ENCODE measurements around the gene CENPW. TPM values are rescaled to one million over a fixed set of nuclear protein-coding genes. Genes with fewer than 3 reads are reported as not detected.

Gene CENPW
- total and polyA plus RNA-seq, 7 experiments from 2014 or later, result 1.2 to 37.1 (median 3.9) TPM

GRCh38 chr6:126341126-126341525 is 1.2 kb downstream of the CENPW start:
- Histone ChIP-seq H3K9me3 (ENCODE audit: control insufficient read depth in 2 of 3, low read length in 3 of 3) (no peaks in the 10 kb centered on the region), H3K4me3 (ENCODE audit: low read length) (no peak overlapping the region), H3K36me3 (ENCODE audit: control insufficient read depth in 2 of 3, insufficient read depth in 3 of 3, low read length in 3 of 3) (no peaks in the 10 kb centered on the region), H3K27me3 (ENCODE audit: control insufficient read depth in 2 of 2, insufficient read depth in 2 of 2, low read length in 2 of 2) (no peaks in the 10 kb centered on the region), H3K4me1 (ENCODE audit: control insufficient read depth in 2 of 2, insufficient read depth in 2 of 2, low read length in 2 of 2) (peaks cover 6 to 12% of the 10 kb centered on the region in 2 donors), H3K27ac (ENCODE audit: low read depth, low read length) (no peak overlapping the region)
- H3K27me3 Mint-ChIP-seq, result no peaks in the 10 kb centered on the region
- peak overlapping the region in 2 of 10 donors; percentile 6 to 11 for H3K4me3 Mint-ChIP-seq
- H3K9me3 Mint-ChIP-seq, result peaks cover 0 to 1% (median 0%) of the 10 kb centered on the region in 11 donors
- peak overlapping the region in 1 of 9 donors; percentile 14 for H3K27ac Mint-ChIP-seq
- POLR2A ChIA-PET, result no interaction called here
- intact Hi-C loops (cut with micrococcal nuclease), result loop anchor here (2.0 to 10.0 kb wide), 7 partner anchors 39 to 1036 kb away; partner anchors contain the start of genes HDDC2 (in 2 of the 2), NCOA7 (in 2 of the 2) and TRMT11 (in 1 of the 2)
- DNase-seq, result no peak
- CTCF ChIA-PET, result no interaction called here
- ATAC-seq, result no peak
- no peaks in the 10 kb centered on the region for H3K36me3 Mint-ChIP-seq
- peaks cover 5 to 21% (median 12%) of the 10 kb centered on the region in 7 donors for H3K4me1 Mint-ChIP-seq

DNA sequence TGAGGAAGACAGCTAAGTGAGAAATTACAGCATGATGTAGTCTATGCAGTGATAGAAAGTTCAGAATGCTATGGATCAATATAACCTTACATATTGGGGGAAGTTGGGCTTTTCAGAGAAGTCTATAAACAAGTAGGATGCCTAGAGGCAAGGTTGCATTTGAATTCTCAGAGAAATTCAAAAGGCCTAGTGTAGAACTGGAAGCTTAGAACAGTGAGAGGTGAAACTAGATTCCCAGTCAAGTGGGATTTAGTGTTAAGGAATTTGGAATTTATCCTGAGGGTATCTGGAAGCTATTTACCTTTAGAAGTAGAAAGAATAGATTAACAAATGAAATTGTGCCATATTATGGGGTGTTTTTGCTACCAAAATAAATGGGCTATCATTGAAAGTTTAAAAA is 4.3 kb downstream of the CENPW start:
- no peaks in the 10 kb centered on the region for H3K27me3 ChIP-seq (ENCODE audit: control insufficient read depth in 2 of 2, insufficient read depth in 2 of 2, low read length in 2 of 2)
- Mint-ChIP-seq H3K27me3 (no peaks in the 10 kb centered on the region), H3K4me3 (no peak overlapping the region), H3K27ac (no peak overlapping the region), H3K4me1 (peaks cover 5 to 21% (median 12%) of the 10 kb centered on the region in 7 donors), H3K36me3 (no peaks in the 10 kb centered on the region), H3K9me3 (peaks cover 0 to 1% (median 0%) of the 10 kb centered on the region in 11 donors)
- no peak overlapping the region for H3K4me3 ChIP-seq (ENCODE audit: low read length)
- intact Hi-C loops (cut with micrococcal nuclease), result loop anchor here (5.0 to 10.0 kb wide), 3 partner anchors 42 to 1039 kb away; partner anchors contain the start of gene HDDC2 (in 2 of the 2)
- ChIA-PET CTCF (no interaction called here), POLR2A (no interaction called here)
- H3K36me3 ChIP-seq (ENCODE audit: control insufficient read depth in 2 of 3, insufficient read depth in 3 of 3, low read length in 3 of 3), result no peaks in the 10 kb centered on the region
- no peaks in the 10 kb centered on the region for H3K9me3 ChIP-seq (ENCODE audit: control insufficient read depth in 2 of 3, low read length in 3 of 3)
- no peak overlapping the region for H3K27ac ChIP-seq (ENCODE audit: low read depth, low read length)
- H3K4me1 ChIP-seq (ENCODE audit: control insufficient read depth in 2 of 2, insufficient read depth in 2 of 2, low read length in 2 of 2), result peaks cover 6 to 12% of the 10 kb centered on the region in 2 donors
- DNase-seq, result no peak
- no peak for ATAC-seq

DNA sequence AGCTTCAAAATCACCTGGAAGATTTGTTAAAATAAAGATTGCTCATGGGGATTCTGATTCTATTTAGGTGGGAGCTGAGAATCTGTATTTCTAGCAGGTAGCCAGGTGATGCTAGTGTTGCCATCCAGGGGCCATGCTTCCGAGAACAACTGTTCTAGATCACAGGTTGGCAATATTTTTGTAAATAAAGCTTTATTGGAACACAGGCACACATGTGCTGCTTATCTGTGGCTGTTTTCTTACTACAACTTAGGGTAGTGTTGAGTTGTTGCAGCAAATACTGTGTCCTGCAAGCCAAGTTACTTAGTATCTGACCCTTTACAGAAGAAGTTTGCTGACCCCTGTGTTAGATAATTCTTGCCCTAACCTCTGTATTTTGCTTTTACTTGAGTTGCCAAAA is 12.0 kb downstream of the CENPW start:
- CTCF ChIA-PET, result no interaction called here
- H3K9me3 Mint-ChIP-seq, result peaks cover 0 to 9% (median 2%) of the 10 kb centered on the region in 11 donors
- H3K27me3 ChIP-seq (ENCODE audit: control insufficient read depth in 2 of 2, insufficient read depth in 2 of 2, low read length in 2 of 2), result no peaks in the 10 kb centered on the region
- H3K36me3 ChIP-seq (ENCODE audit: control insufficient read depth in 2 of 3, insufficient read depth in 3 of 3, low read length in 3 of 3), result no peaks in the 10 kb centered on the region
- intact Hi-C loops (cut with micrococcal nuclease), result no loop called here
- no peaks in the 10 kb centered on the region for H3K4me1 ChIP-seq (ENCODE audit: control insufficient read depth in 2 of 2, insufficient read depth in 2 of 2, low read length in 2 of 2)
- ATAC-seq, result no peak
- POLR2A ChIA-PET, result no interaction called here
- H3K27me3 Mint-ChIP-seq, result no peaks in the 10 kb centered on the region
- no peak overlapping the region for H3K4me3 ChIP-seq (ENCODE audit: low read length)
- H3K27ac ChIP-seq (ENCODE audit: low read depth, low read length), result no peak overlapping the region
- H3K4me1 Mint-ChIP-seq, result peaks cover 0 to 2% (median 0%) of the 10 kb centered on the region in 7 donors
- H3K4me3 Mint-ChIP-seq, result no peak overlapping the region
- no peaks in the 10 kb centered on the region for H3K9me3 ChIP-seq (ENCODE audit: control insufficient read depth in 2 of 3, low read length in 3 of 3)
- H3K36me3 Mint-ChIP-seq, result peaks cover 0 to 4% (median 0%) of the 10 kb centered on the region in 5 donors
- no peak for DNase-seq
- no peak overlapping the region for H3K27ac Mint-ChIP-seq

- Histone ChIP-seq H3K36me3 (ENCODE audit: control insufficient read depth in 2 of 3, insufficient read depth in 3 of 3, low read length in 3 of 3) (no peaks in the 10 kb centered on the region), H3K4me3 (ENCODE audit: low read length) (no peak overlapping the region), H3K27ac (ENCODE audit: low read depth, low read length) (no peak overlapping the region), H3K9me3 (ENCODE audit: control insufficient read depth in 2 of 3, low read length in 3 of 3) (no peaks in the 10 kb centered on the region), H3K4me1 (ENCODE audit: control insufficient read depth in 2 of 2, insufficient read depth in 2 of 2, low read length in 2 of 2) (no peaks in the 10 kb centered on the region), H3K27me3 (ENCODE audit: control insufficient read depth in 2 of 2, insufficient read depth in 2 of 2, low read length in 2 of 2) (no peaks in the 10 kb centered on the region)
- Mint-ChIP-seq H3K4me1 (peaks cover 0 to 2% (median 0%) of the 10 kb centered on the region in 7 donors), H3K36me3 (peaks cover 0 to 4% (median 0%) of the 10 kb centered on the region in 5 donors), H3K27me3 (no peaks in the 10 kb centered on the region), H3K27ac (no peak overlapping the region), H3K4me3 (no peak overlapping the region), H3K9me3 (peaks cover 0 to 15% (median 6%) of the 10 kb centered on the region in 11 donors)
- POLR2A ChIA-PET, result no interaction called here
- DNase-seq (no peak), ATAC-seq (no peak)
- intact Hi-C loops (cut with micrococcal nuclease), result no loop called here
- CTCF ChIA-PET, result no interaction called here
Observed at GRCh38 chr6:126352514-126352913, 12.6 kb downstream of the CENPW start.

- peaks cover 2 to 55% (median 26%) of the 10 kb centered on the region in 11 donors for H3K9me3 Mint-ChIP-seq
- no peaks in the 10 kb centered on the region for H3K36me3 ChIP-seq (ENCODE audit: control insufficient read depth in 2 of 3, insufficient read depth in 3 of 3, low read length in 3 of 3)
- peaks cover 5 to 28% (median 17%) of the 10 kb centered on the region in 5 donors for H3K36me3 Mint-ChIP-seq
- H3K9me3 ChIP-seq (ENCODE audit: control insufficient read depth in 2 of 3, low read length in 3 of 3), result no peaks in the 10 kb centered on the region
- no peak overlapping the region for H3K4me3 ChIP-seq (ENCODE audit: low read length)
- H3K4me3 Mint-ChIP-seq, result no peak overlapping the region
- DNase-seq, result no peak
- H3K27me3 ChIP-seq (ENCODE audit: control insufficient read depth in 2 of 2, insufficient read depth in 2 of 2, low read length in 2 of 2), result no peaks in the 10 kb centered on the region
- intact Hi-C loops (cut with micrococcal nuclease), result no loop called here
- ATAC-seq, result no peak
- POLR2A ChIA-PET, result no interaction called here
- CTCF ChIA-PET, result no interaction called here
- H3K27ac Mint-ChIP-seq, result no peak overlapping the region
- peaks cover 0 to 4% (median 0%) of the 10 kb centered on the region in 7 donors for H3K4me1 Mint-ChIP-seq
- no peaks in the 10 kb centered on the region for H3K27me3 Mint-ChIP-seq
- H3K27ac ChIP-seq (ENCODE audit: low read depth, low read length), result no peak overlapping the region
- H3K4me1 ChIP-seq (ENCODE audit: control insufficient read depth in 2 of 2, insufficient read depth in 2 of 2, low read length in 2 of 2), result no peaks in the 10 kb centered on the region
Observed at GRCh38 chr6:126356526-126356925, 16.6 kb downstream of the CENPW start.

DNA sequence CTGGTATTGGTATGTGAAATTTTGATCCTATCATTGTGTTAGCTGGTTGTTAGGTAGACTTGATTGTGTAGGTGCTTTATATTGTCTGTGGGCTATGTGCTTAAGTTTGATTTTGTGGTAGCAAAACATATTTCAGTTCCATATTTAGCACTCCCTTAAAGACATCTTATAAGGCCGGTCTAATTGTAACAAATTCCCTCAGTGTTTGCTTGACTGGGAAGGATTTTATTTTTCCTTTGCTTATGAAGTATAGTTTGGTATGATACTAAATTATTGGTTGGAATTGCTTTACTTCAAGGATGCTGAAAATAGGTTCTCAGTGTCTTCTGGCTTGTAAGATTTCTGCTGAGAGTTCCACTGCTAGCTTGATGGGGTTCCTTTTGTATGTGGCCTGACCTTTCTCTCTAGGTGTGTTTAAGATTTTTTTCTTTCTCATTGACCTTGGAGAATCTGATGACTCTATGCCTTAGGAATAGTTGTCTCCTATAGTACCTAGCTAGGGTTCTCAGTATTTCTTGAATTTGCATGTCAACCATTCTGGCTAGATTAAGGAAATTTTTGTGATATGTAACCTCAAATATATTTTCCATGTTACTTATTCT is 20.1 kb downstream of the CENPW start:
- ChIA-PET POLR2A (no interaction called here), CTCF (no interaction called here)
- Histone ChIP-seq H3K36me3 (ENCODE audit: control insufficient read depth in 2 of 3, insufficient read depth in 3 of 3, low read length in 3 of 3) (no peaks in the 10 kb centered on the region), H3K4me3 (ENCODE audit: low read length) (no peak overlapping the region), H3K27ac (ENCODE audit: low read depth, low read length) (no peak overlapping the region), H3K4me1 (ENCODE audit: control insufficient read depth in 2 of 2, insufficient read depth in 2 of 2, low read length in 2 of 2) (no peaks in the 10 kb centered on the region), H3K9me3 (ENCODE audit: control insufficient read depth in 2 of 3, low read length in 3 of 3) (no peaks in the 10 kb centered on the region), H3K27me3 (ENCODE audit: control insufficient read depth in 2 of 2, insufficient read depth in 2 of 2, low read length in 2 of 2) (no peaks in the 10 kb centered on the region)
- Mint-ChIP-seq H3K27me3 (no peaks in the 10 kb centered on the region), H3K4me3 (no peak overlapping the region), H3K9me3 (peaks cover 2 to 65% (median 26%) of the 10 kb centered on the region in 11 donors), H3K27ac (no peak overlapping the region), H3K4me1 (peaks cover 0 to 4% (median 0%) of the 10 kb centered on the region in 7 donors), H3K36me3 (peaks cover 8 to 32% (median 22%) of the 10 kb centered on the region in 5 donors)
- intact Hi-C loops (cut with micrococcal nuclease), result no loop called here
- DNase-seq (no peak), ATAC-seq (no peak)

- no peak overlapping the region for H3K4me3 Mint-ChIP-seq
- no peak for ATAC-seq
Observed at GRCh38 chr6:126361832-126362440, 22.0 kb downstream of the CENPW start.

More at GRCh38 chr6:126361832-126362440, 22.0 kb downstream of the CENPW start:
- Histone ChIP-seq H3K27me3 (ENCODE audit: control insufficient read depth in 2 of 2, insufficient read depth in 2 of 2, low read length in 2 of 2) (no peaks in the 10 kb centered on the region), H3K27ac (ENCODE audit: low read depth, low read length) (no peak overlapping the region), H3K9me3 (ENCODE audit: control insufficient read depth in 2 of 3, low read length in 3 of 3) (no peaks in the 10 kb centered on the region), H3K4me3 (ENCODE audit: low read length) (no peak overlapping the region), H3K4me1 (ENCODE audit: control insufficient read depth in 2 of 2, insufficient read depth in 2 of 2, low read length in 2 of 2) (no peaks in the 10 kb centered on the region), H3K36me3 (ENCODE audit: control insufficient read depth in 2 of 3, insufficient read depth in 3 of 3, low read length in 3 of 3) (no peaks in the 10 kb centered on the region)
- Mint-ChIP-seq H3K27ac (no peak overlapping the region), H3K9me3 (peaks cover 2 to 56% (median 23%) of the 10 kb centered on the region in 11 donors), H3K36me3 (peaks cover 8 to 32% (median 18%) of the 10 kb centered on the region in 5 donors), H3K27me3 (no peaks in the 10 kb centered on the region), H3K4me1 (peaks cover 0 to 4% (median 0%) of the 10 kb centered on the region in 7 donors)
- no peak for DNase-seq
- ChIA-PET CTCF (no interaction called here), POLR2A (no interaction called here)
- intact Hi-C loops (cut with micrococcal nuclease), result no loop called here

All from naive thymus-derived CD4-positive, alpha-beta T cell (primary cell).